GM12865 (cell line): ENCODE data around the gene SCUBE3.

Experiments used
- DNase-seq: peaks from one replicate; pipeline ENCODE4 v3.0.0; 2010; ENCODE audit warnings: low read depth
- H3K4me3 ChIP-seq: 2 replicates; pipeline ENCODE4 v1.5.1; 2011; ENCODE audit warnings: mild to moderate bottlenecking, low read depth, low read length, control low read depth
- CTCF ChIP-seq: IDR thresholded peaks from 2 replicates; pipeline ENCODE4 v1.5.1; 2011; ENCODE audit warnings: low read length, control low read depth, low read depth, inconsistent platforms; ENCODE audit not compliant: insufficient read depth; ENCODE audit errors: missing control alignments

The SCUBE3 gene

GRCh38 chr6:35231563-35231962 is 17.8 kb downstream of the SCUBE3 start:
- no peak for DNase-seq
- no peak for TF ChIP-seq CTCF

GRCh38 chr6:35234901-35235300 is 21.1 kb downstream of the SCUBE3 start:
- no peak overlapping the region for H3K4me3 ChIP-seq
- no peak for DNase-seq
- TF ChIP-seq CTCF: no peak

More at GRCh38 chr6:35231563-35231962, 17.8 kb downstream of the SCUBE3 start:
- H3K4me3 ChIP-seq: no peak overlapping the region

GRCh38 chr6:35236223-35236622 is 22.5 kb downstream of the SCUBE3 start:
- no peak for TF ChIP-seq CTCF
- H3K4me3 ChIP-seq: no peak overlapping the region
- no peak for DNase-seq

GRCh38 chr6:35237476-35237875 is 23.7 kb downstream of the SCUBE3 start:
- DNase-seq: no peak
- TF ChIP-seq CTCF: no peak
- H3K4me3 ChIP-seq: no peak overlapping the region

GRCh38 chr6:35238843-35239289 is 25.1 kb downstream of the SCUBE3 start:
- DNase-seq: no peak
- TF ChIP-seq CTCF: no peak
- H3K4me3 ChIP-seq: no peak overlapping the region

- DNase-seq: no peak
- no peak for TF ChIP-seq CTCF
- H3K4me3 ChIP-seq: no peak overlapping the region
Observed at GRCh38 chr6:35239581-35239980, 25.8 kb downstream of the SCUBE3 start.
